ENCODE data around the gene ESAM. TPM values are rescaled to one million over a fixed set of nuclear protein-coding genes. Genes with fewer than 3 reads are reported as not detected.

Gene ESAM
- total and polyA plus RNA-seq, 10 of the 15 experiments (the other 5 are each of a cell fraction or from before 2014, with no cell fraction given): 2.7 to 43.6 (median 19.5) TPM

GRCh38 chr11:124778281-124778680, 16.2 kb upstream of the ESAM start (continued):
- TF ChIP-seq MLLT1 (IDR thresholded peaks at IDR 0.05) (no peak), JUNB (IDR thresholded peaks at IDR 0.05) (no peak), CREM (IDR thresholded peaks at IDR 0.05; ENCODE audit: low read depth) (no peak), RELA (IDR thresholded peaks at IDR 0.05; ENCODE audit: borderline replicate concordance, partially characterized antibody) (no peak), FOXK2 (IDR thresholded peaks at IDR 0.05) (no peak), POLR2A (IDR thresholded peaks at IDR 0.05; ENCODE audit: low read depth, low read length) (no peak), MYB (IDR thresholded peaks at IDR 0.05; ENCODE audit: borderline replicate concordance, low read depth, low read length) (no peak), SRF (IDR thresholded peaks at IDR 0.05; ENCODE audit: low read depth in 2 of 2, low read length in 2 of 2) (no peak), NKRF (conservative IDR thresholded peaks at IDR 0.05) (no peak), CEBPZ (IDR thresholded peaks at IDR 0.05; ENCODE audit: low read depth, low read length) (no peak), YBX1 (IDR thresholded peaks at IDR 0.05) (no peak), CTCF (IDR thresholded peaks at IDR 0.05 in 2 of 3, conservative IDR thresholded peaks at IDR 0.05 in 1 of 3; ENCODE audit: control insufficient read depth in 2 of 3, extremely low read depth in 1 of 3, insufficient read depth in 1 of 3, low read depth in 3 of 3, low read length in 3 of 3) (no peak), RAD21 (IDR thresholded peaks at IDR 0.05; ENCODE audit: insufficient read depth, low read depth, low read length) (no peak)

Data from GM12878 (cell line).